HCT116 (cell line): ENCODE results near the gene PTPRR.

ENCODE experiments used
- ATF3 ChIP-seq: IDR thresholded peaks from 2 replicates; pipeline ENCODE4 v1.6.1; 2012
- CTCF ChIP-seq, 3 experiments: fragments of 200-600 bp in 1 of 3; sonication (generic) in 1 of 3; IDR thresholded peaks in 2 of 3; conservative IDR thresholded peaks in 1 of 3; 2 replicates each; pipeline ENCODE4 v1.5.1; 2012 to 2017; ENCODE audit warnings: low read depth in 2 of 3, low read length in 2 of 3, antibody characterized with exemption in 1 of 3, borderline replicate concordance in 1 of 3, control low read depth in 1 of 3, mild to moderate bottlenecking in 1 of 3, mixed read lengths in 1 of 3, mixed run types in 1 of 3, moderate library complexity in 1 of 3; ENCODE audit not compliant: insufficient read depth in 1 of 3
- EGR1 ChIP-seq: IDR thresholded peaks from 2 replicates; pipeline ENCODE4 v1.6.1; 2012; ENCODE audit warnings: low read depth
- ELF1 ChIP-seq: IDR thresholded peaks from 2 replicates; pipeline ENCODE4 v1.6.1; 2012; ENCODE audit warnings: low read depth, borderline replicate concordance
- MAX ChIP-seq: IDR thresholded peaks from 2 replicates; pipeline ENCODE4 v1.6.1; 2012
- POLR2A ChIP-seq: IDR thresholded peaks from 2 replicates; pipeline ENCODE4 v1.7.0; 2011; ENCODE audit warnings: borderline replicate concordance; ENCODE audit not compliant: insufficient read depth, insufficient read length; ENCODE audit errors: extremely low read depth
- POLR2AphosphoS5 ChIP-seq: IDR thresholded peaks from 2 replicates; pipeline ENCODE4 v1.6.1; 2011; ENCODE audit warnings: mild to moderate bottlenecking, low read depth, low read length, moderate library complexity

GRCh38 chr12:70698345-70698744 is 222.2 kb downstream of the PTPRR start:
- no peak for TF ChIP-seq MAX
- no peak for TF ChIP-seq CTCF (IDR thresholded peaks at IDR 0.05 in 2 of 3, conservative IDR thresholded peaks at IDR 0.05 in 1 of 3; ENCODE audit: borderline replicate concordance in 1 of 3, insufficient read depth in 1 of 3, low read depth in 2 of 3, low read length in 2 of 3)
- no peak for TF ChIP-seq EGR1
- no peak for TF ChIP-seq ELF1
- TF ChIP-seq ATF3, result no peak
- no peak for TF ChIP-seq POLR2AphosphoS5
- TF ChIP-seq POLR2A, result no peak
